ENCODE measurements around the gene ZNF597.

- TF ChIP-seq CTCF (conservative IDR thresholded peaks at IDR 0.05; ENCODE audit: low read length) (no peak), EZH2phosphoT487 (IDR thresholded peaks at IDR 0.05; ENCODE audit: borderline replicate concordance, low read depth, low read length) (no peak)
Measured at GRCh38 chr16:3486506-3487215, 43.4 kb upstream of the ZNF597 start.
